GM12878 (cell line): ENCODE data around the gene WWOX. TPM values are rescaled to one million over a fixed set of nuclear protein-coding genes. Genes with fewer than 3 reads are reported as not detected.

Experiments
- BCL3 ChIP-seq: IDR thresholded peaks from 2 replicates; pipeline ENCODE4 v1.6.1; 2011; ENCODE audit warnings: borderline replicate concordance, low read depth, mild to moderate bottlenecking, moderate library complexity, low read length; ENCODE audit not compliant: insufficient read depth, poor library complexity, severe bottlenecking
- CUX1 ChIP-seq: IDR thresholded peaks from 2 replicates; pipeline ENCODE4 v1.6.1; 2012; ENCODE audit warnings: improper control_type of control experiment, low read depth, low read length; ENCODE audit not compliant: insufficient replicate concordance
- KDM1A ChIP-seq: fragments of 200-600 bp; sonication (generic); IDR thresholded peaks from 2 replicates; pipeline ENCODE4 v1.6.1; 2016; ENCODE audit warnings: borderline replicate concordance
- SIX5 ChIP-seq: IDR thresholded peaks from 2 replicates; pipeline ENCODE4 v1.6.1; 2011; ENCODE audit warnings: mild to moderate bottlenecking, low read depth, low read length, moderate library complexity; ENCODE audit not compliant: severe bottlenecking
- SMAD1 ChIP-seq: fragments of 450-650 bp; IDR thresholded peaks from 2 replicates; pipeline ENCODE4 v1.6.1; 2018; ENCODE audit warnings: mild to moderate bottlenecking, low read depth; ENCODE audit not compliant: partially characterized antibody
- TCF3 ChIP-seq: IDR thresholded peaks from 2 replicates; pipeline ENCODE4 v1.6.1; 2012; ENCODE audit warnings: low read depth, mild to moderate bottlenecking, low read length, borderline replicate concordance; ENCODE audit not compliant: insufficient read depth
- WRNIP1 ChIP-seq: IDR thresholded peaks from 2 replicates; pipeline ENCODE4 v1.6.1; 2011; ENCODE audit warnings: low read depth, low read length, improper control_type of control experiment, borderline replicate concordance
- YBX1 ChIP-seq: fragments of 450-650 bp; IDR thresholded peaks from 2 replicates; pipeline ENCODE4 v1.6.1; 2016; ENCODE audit warnings: antibody characterized with exemption
- ZBED1 ChIP-seq: IDR thresholded peaks from 2 replicates; pipeline ENCODE4 v1.6.1; 2016; ENCODE audit warnings: borderline replicate concordance
- polyA plus RNA-seq, 11 experiments: library from polyadenylated mRNA; depleted of rRNA in 4 of 11; unstranded in 6 of 11; stranded (reverse) in 5 of 11; fragments of >200 nt; fragmentation: Nextera tagmentation in 4 of 11; fragmentation: Illumina TruSeq in 1 of 11; extraction: Ambion mirVana in 4 of 11; extraction: Trizol in 1 of 11; gene quantifications; 1 replicate in 1 of 11; 2 replicates in 10 of 11; pipeline versions ENCODE4 v1.2.1 to v1.2.3, GENCODE V29; 2011 to 2016; ENCODE audit warnings: inconsistent platforms in 2 of 11, missing spikeins in 2 of 11, low read depth in 1 of 11
- total RNA-seq, 4 experiments: library from RNA; depleted of rRNA in 3 of 4; stranded (reverse); fragments of >200 nt in 3 of 4; fragmentation: Illumina TruSeq in 1 of 4; extraction: Trizol in 1 of 4; gene quantifications; 2 replicates each; pipeline versions ENCODE4 v1.2.1 to v1.2.3, GENCODE V29; 2013 to 2021

Gene WWOX
- total and polyA plus RNA-seq, 10 of the 15 experiments (the other 5 are each of a cell fraction or from before 2014, with no cell fraction given): 2.8 to 24.4 (median 17.8) TPM

- TF ChIP-seq BCL3 (no peak), KDM1A (no peak), WRNIP1 (no peak), SMAD1 (no peak), YBX1 (no peak), SIX5 (no peak), ZBED1 (no peak), TCF3 (no peak), CUX1 (no peak)
- TF ChIP-seq, all 136 proteins: peak for 0
Measured at GRCh38 chr16:78666318-78666717, 566.9 kb downstream of the WWOX start (continued).
